Smooth muscle cell (in vitro differentiated cells): Measurements from ENCODE around the gene CCDC28B. TPM values are rescaled to one million over a fixed set of nuclear protein-coding genes. Genes with fewer than 3 reads are reported as not detected.
A peak's percentile ranks its signal among the peaks of the same experiment; 100 is the strongest.

Experiments used
- DNase-seq: peaks from one replicate; lab custom pipeline; 2025; ENCODE audit not compliant: unreplicated experiment; lab: John Stamatoyannopoulos, UW
- H2AFZ ChIP-seq: fragments of 200-600 bp; sonication (generic); 2 replicates; pipeline ENCODE4 v1.6.0; 2016; ENCODE audit warnings: antibody characterized with exemption, low read depth, mild to moderate bottlenecking
- H3F3A ChIP-seq: fragments of 200-600 bp; sonication (generic); 2 replicates; pipeline ENCODE4 v1.6.0; 2017; ENCODE audit warnings: antibody characterized with exemption, low read depth
- H3K27ac ChIP-seq: fragments of 200-600 bp; sonication (generic); 2 replicates; pipeline ENCODE4 v1.5.1; 2016; ENCODE audit warnings: low read depth, mild to moderate bottlenecking
- H3K27me3 ChIP-seq: fragments of 200-600 bp; sonication (generic); 2 replicates; pipeline ENCODE4 v1.6.1; 2016; ENCODE audit warnings: low read depth, mild to moderate bottlenecking
- H3K36me3 ChIP-seq: fragments of 200-600 bp; sonication (generic); 2 replicates; pipeline ENCODE4 v1.5.1; 2016; ENCODE audit warnings: low read depth
- H3K4me1 ChIP-seq: fragments of 200-600 bp; sonication (generic); 2 replicates; pipeline ENCODE4 v1.5.1; 2016; ENCODE audit warnings: low read depth
- H3K4me2 ChIP-seq: fragments of 200-600 bp; sonication (generic); 2 replicates; pipeline ENCODE4 v1.6.0; 2016; ENCODE audit warnings: mild to moderate bottlenecking
- H3K4me3 ChIP-seq: fragments of 200-600 bp; sonication (generic); 2 replicates; pipeline ENCODE4 v1.5.1; 2016; ENCODE audit warnings: mild to moderate bottlenecking
- H3K79me2 ChIP-seq: fragments of 200-600 bp; sonication (generic); 2 replicates; pipeline ENCODE4 v1.6.0; 2016; ENCODE audit warnings: low read depth, mild to moderate bottlenecking
- H3K9ac ChIP-seq: fragments of 200-600 bp; sonication (generic); 2 replicates; pipeline ENCODE4 v1.6.0; 2016; ENCODE audit warnings: low read depth
- H3K9me3 ChIP-seq: fragments of 200-600 bp; sonication (generic); replicated peaks from 2 replicates; pipeline ENCODE4 v1.5.1; 2016; ENCODE audit warnings: low read depth
- H4K20me1 ChIP-seq: fragments of 200-600 bp; sonication (generic); 2 replicates; pipeline ENCODE4 v1.6.0; 2016; ENCODE audit warnings: low read depth
- CTCF ChIP-seq: fragments of 200-600 bp; sonication (generic); IDR thresholded peaks from 2 replicates; pipeline ENCODE4 v1.5.1; 2017; ENCODE audit warnings: borderline replicate concordance, mild to moderate bottlenecking, antibody characterized with exemption; ENCODE audit not compliant: insufficient read depth, poor library complexity, severe bottlenecking
- WGBS: methylation state at CpG from one replicate; pipeline ENCODE4 v1.1.7; 2016; ENCODE audit warnings: low lambda C conversion rate; 5-methylcytosine and 5-hydroxymethylcytosine counted together
- polyA plus RNA-seq: library from polyadenylated mRNA; unstranded; fragments of >200 nt; fragmentation: Nextera tagmentation; extraction: Ambion mirVana; gene quantifications from 2 replicates; pipeline ENCODE4 v1.2.1, GENCODE V29; 2016
- total RNA-seq: library from RNA; depleted of rRNA; stranded (reverse); fragments of >200 nt; gene quantifications from 2 replicates; pipeline ENCODE4 v1.2.3, GENCODE V29; 2014

Gene CCDC28B
- total and polyA plus RNA-seq, 2 experiments from 2014 or later, result 41.6 to 58.9 TPM

GRCh38 chr1:32208469-32208868 lies 8.1 kb downstream of the CCDC28B start:
- WGBS, result 96% methylated on average over 6 of the region's 6 CpGs
- H4K20me1 ChIP-seq, result no peaks in the 10 kb centered on the region
- no peaks in the 10 kb centered on the region for H3K27me3 ChIP-seq
- H3K9me3 ChIP-seq, result no peaks in the 10 kb centered on the region
- DNase-seq, result no peak
- H3K4me1 ChIP-seq, result peaks cover 3% of the 10 kb centered on the region
- H3K36me3 ChIP-seq, result no peaks in the 10 kb centered on the region
- H3K27ac ChIP-seq, result no peak overlapping the region
- no peak overlapping the region for H3K4me3 ChIP-seq
- H3K79me2 ChIP-seq, result no peaks in the 10 kb centered on the region
- no peak for TF ChIP-seq CTCF
- H3F3A ChIP-seq, result no peaks in the 10 kb centered on the region
- no peak overlapping the region for H2AFZ ChIP-seq
- H3K9ac ChIP-seq, result no peak overlapping the region
- no peak overlapping the region for H3K4me2 ChIP-seq

GRCh38 chr1:32208891-32209328 lies 8.5 kb downstream of the CCDC28B start, which contains the start of gene DCDC2B:
Gene DCDC2B, plus strand, starts transcription at chr1:32209089. Its CDS starts 5 bp downstream, at chr1:32209094.
- DNase-seq, result no peak

GRCh38 chr1:32215629-32216480 lies 15.5 kb downstream of the CCDC28B start:
- no peak overlapping the region for H3K4me3 ChIP-seq
- DNase-seq, result no peak
- H3K27ac ChIP-seq, result no peak overlapping the region
- no peaks in the 10 kb centered on the region for H3K9me3 ChIP-seq
- no peak overlapping the region for H2AFZ ChIP-seq
- 86% methylated on average over 10 of the region's 10 CpGs for WGBS
- H3K36me3 ChIP-seq, result no peaks in the 10 kb centered on the region
- TF ChIP-seq CTCF, result peak; percentile 73
- H3K27me3 ChIP-seq, result no peaks in the 10 kb centered on the region
- no peak overlapping the region for H3K4me2 ChIP-seq
- no peaks in the 10 kb centered on the region for H3F3A ChIP-seq
- peaks cover 14% of the 10 kb centered on the region for H3K79me2 ChIP-seq
- no peak overlapping the region for H3K9ac ChIP-seq
- H3K4me1 ChIP-seq, result no peaks in the 10 kb centered on the region
- no peaks in the 10 kb centered on the region for H4K20me1 ChIP-seq

More at GRCh38 chr1:32208891-32209328, 8.5 kb downstream of the CCDC28B start, which contains the start of gene DCDC2B:
- Histone ChIP-seq H3K79me2 (no peaks in the 10 kb centered on the region), H3K36me3 (no peaks in the 10 kb centered on the region), H3K27me3 (no peaks in the 10 kb centered on the region), H3K9me3 (no peaks in the 10 kb centered on the region), H3K4me1 (peaks cover 3% of the 10 kb centered on the region), H4K20me1 (no peaks in the 10 kb centered on the region), H3K9ac (no peak within 1 kb of the TSS), H2AFZ (no peak within 1 kb of the TSS), H3K27ac (no peak within 1 kb of the TSS), H3F3A (no peaks in the 10 kb centered on the region), H3K4me2 (no peak within 1 kb of the TSS), H3K4me3 (no peak within 1 kb of the TSS)
- 98% methylated on average over 5 of the region's 5 CpGs for WGBS
- no peak for TF ChIP-seq CTCF
